HepG2 (cell line): ENCODE data around the gene UVSSA. TPM values are rescaled to one million over a fixed set of nuclear protein-coding genes. Genes with fewer than 3 reads are reported as not detected.

Experiments
- ATF4 ChIP-seq, 2 experiments: fragments of 450-650 bp in 1 of 2; sonication (generic) in 1 of 2; formaldehyde crosslinking; IDR thresholded peaks; 2 replicates each; pipeline versions ENCODE4 v1.5.0 to v1.8.0; 2020 to 2022; ENCODE audit warnings: mild to moderate bottlenecking in 1 of 2, missing genetic modification reagents in 1 of 2
- E2F2 ChIP-seq: sonication (generic); formaldehyde crosslinking; IDR thresholded peaks from 2 replicates; pipeline ENCODE4 v1.4.0; 2020; ENCODE audit warnings: missing genetic modification reagents, borderline replicate concordance
- HMGXB4 ChIP-seq, 2 experiments: sonication (generic) in 1 of 2; formaldehyde crosslinking in 1 of 2; IDR thresholded peaks; 2 replicates each; pipeline versions ENCODE4 v1.4.0 to v1.6.1; 2018 to 2020; ENCODE audit warnings: missing genetic modification reagents in 2 of 2, borderline replicate concordance in 1 of 2, low read depth in 1 of 2, mild to moderate bottlenecking in 1 of 2, missing biosample characterization in 1 of 2
- KAT8 ChIP-seq: IDR thresholded peaks from 2 replicates; pipeline ENCODE4 v1.6.1; 2016; ENCODE audit warnings: missing genetic modification reagents, missing compliant biosample characterization
- KLF6 ChIP-seq: IDR thresholded peaks from 2 replicates; pipeline ENCODE4 v1.8.0; 2016; ENCODE audit warnings: missing biosample characterization, missing genetic modification reagents
- KMT2B ChIP-seq: IDR thresholded peaks from 2 replicates; pipeline ENCODE4 v1.6.1; 2016; ENCODE audit warnings: missing genetic modification reagents, missing compliant biosample characterization
- MAZ ChIP-seq, 2 experiments: sonication (generic) in 1 of 2; formaldehyde crosslinking in 1 of 2; IDR thresholded peaks; 2 replicates each; pipeline versions ENCODE4 v1.5.0 to v1.6.1; 2012 to 2020; ENCODE audit warnings: low read depth in 2 of 2, mild to moderate bottlenecking in 2 of 2, borderline replicate concordance in 1 of 2, improper control_type of control experiment in 1 of 2, low read length in 1 of 2, missing genetic modification reagents in 1 of 2, moderate library complexity in 1 of 2
- SMAD9 ChIP-seq: sonication (generic); formaldehyde crosslinking; IDR thresholded peaks from 2 replicates; pipeline ENCODE4 v1.5.1; 2020; ENCODE audit warnings: mild to moderate bottlenecking, missing genetic modification reagents
- SMC3 ChIP-seq: IDR thresholded peaks from 2 replicates; pipeline ENCODE4 v1.6.1; 2011; ENCODE audit warnings: low read length, improper control_type of control experiment
- ZFAT ChIP-seq: sonication (generic); formaldehyde crosslinking; conservative IDR thresholded peaks from 2 replicates; pipeline ENCODE4 v1.8.1; 2023; ENCODE audit warnings: missing genetic modification reagents, inconsistent platforms
- ZKSCAN8 ChIP-seq: IDR thresholded peaks from 2 replicates; pipeline ENCODE4 v1.6.1; 2016; ENCODE audit warnings: borderline replicate concordance, missing genetic modification reagents, missing compliant biosample characterization
- polyA plus RNA-seq, 8 experiments: library from polyadenylated mRNA; depleted of rRNA in 3 of 8; stranded (reverse) in 7 of 8; unstranded in 1 of 8; fragments of >200 nt; fragmentation: Illumina TruSeq in 4 of 8; extraction: Trizol in 4 of 8; gene quantifications; 2 replicates each; pipeline versions ENCODE4 v1.2.1 to v1.2.3, GENCODE V29; 2011 to 2016; ENCODE audit warnings: low read depth in 4 of 8, missing spikeins in 1 of 8, mixed read lengths in 1 of 8; ENCODE audit not compliant: insufficient read depth in 1 of 8
- total RNA-seq, 5 experiments: library from RNA; depleted of rRNA; stranded (reverse); fragments of >200 nt; fragmentation: Illumina TruSeq; extraction: Trizol; gene quantifications; 2 replicates each; pipeline ENCODE4 v1.2.3, GENCODE V29; 2016; ENCODE audit warnings: low read depth in 1 of 5
- TF ChIP-seq, protein P1 (sequence below): sonication (generic); formaldehyde crosslinking; conservative IDR thresholded peaks from 2 replicates; pipeline ENCODE4 v1.5.0; 2020; ENCODE audit warnings: missing genetic modification reagents
- TF ChIP-seq, protein P2 (sequence below): sonication (generic); formaldehyde crosslinking; IDR thresholded peaks from 2 replicates; pipeline ENCODE4 v1.4.0; 2020; ENCODE audit warnings: missing genetic modification reagents, borderline replicate concordance
- TF ChIP-seq, protein P3 (sequence below): sonication (generic); formaldehyde crosslinking; IDR thresholded peaks from 2 replicates; pipeline ENCODE4 v1.5.1; 2020; ENCODE audit warnings: mild to moderate bottlenecking, moderate library complexity, missing genetic modification reagents
- TF ChIP-seq, protein P4 (sequence below): sonication (generic); formaldehyde crosslinking; IDR thresholded peaks from 2 replicates; pipeline ENCODE4 v1.4.0; 2020; ENCODE audit warnings: low read depth, mild to moderate bottlenecking, missing genetic modification reagents

The UVSSA gene
- total and polyA plus RNA-seq, 2 of the 13 experiments (the other 11 are each of a cell fraction or from before 2014, with no cell fraction given) = 4.6 to 8.4 TPM

DNA sequence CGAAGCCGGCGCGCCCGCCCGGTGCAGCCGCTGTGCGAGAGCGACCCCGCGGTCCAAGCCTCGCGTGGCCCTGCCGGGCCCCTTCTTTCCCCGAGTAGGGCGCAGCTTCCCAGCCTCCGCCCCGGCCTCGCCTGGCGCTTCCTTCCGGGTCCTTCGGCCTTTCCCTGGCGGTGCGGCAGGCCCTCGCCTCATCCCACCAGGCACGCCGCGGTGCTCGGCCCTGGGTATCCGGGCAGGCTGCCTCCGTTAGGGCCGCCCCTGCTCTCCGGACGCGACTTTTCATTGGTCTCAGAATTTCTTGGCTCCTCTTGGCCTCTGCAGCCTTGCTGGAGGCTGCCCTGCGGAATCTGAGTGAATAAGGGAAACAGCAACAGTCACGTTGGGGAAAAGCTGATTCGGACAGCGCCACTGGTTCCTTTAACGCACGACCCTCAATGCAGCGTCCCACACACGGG is 429 bp downstream of the UVSSA start (continued):
- TF ChIP-seq SMC3 (no peak), ZFAT (CRISPR knock-in tag) (no peak), HMGXB4 (CRISPR knock-in tag; IDR thresholded peaks at IDR 0.05; ENCODE audit: borderline replicate concordance in 1 of 2, low read depth in 1 of 2) (peak in 1 of 2 experiments; percentile 31; a peak in 1 of 4 replicates), ATF4 (CRISPR knock-in tag; IDR thresholded peaks at IDR 0.05) (no peak), MAZ (IDR thresholded peaks at IDR 0.05; ENCODE audit: borderline replicate concordance, low read depth, low read length) (no peak), MAZ (CRISPR knock-in tag; IDR thresholded peaks at IDR 0.05; ENCODE audit: low read depth) (no peak), SMAD9 (CRISPR knock-in tag) (no peak), ZKSCAN8 (CRISPR knock-in tag) (no peak), KMT2B (CRISPR knock-in tag) (no peak), KAT8 (CRISPR knock-in tag) (0 out of 2 replicates have a peak, but pooled peaks have one; percentile 1), KLF6 (CRISPR knock-in tag) (0 out of 2 replicates have a peak, but pooled peaks have one; percentile 57), E2F2 (CRISPR knock-in tag) (no peak)
- TF ChIP-seq, protein P1, sequence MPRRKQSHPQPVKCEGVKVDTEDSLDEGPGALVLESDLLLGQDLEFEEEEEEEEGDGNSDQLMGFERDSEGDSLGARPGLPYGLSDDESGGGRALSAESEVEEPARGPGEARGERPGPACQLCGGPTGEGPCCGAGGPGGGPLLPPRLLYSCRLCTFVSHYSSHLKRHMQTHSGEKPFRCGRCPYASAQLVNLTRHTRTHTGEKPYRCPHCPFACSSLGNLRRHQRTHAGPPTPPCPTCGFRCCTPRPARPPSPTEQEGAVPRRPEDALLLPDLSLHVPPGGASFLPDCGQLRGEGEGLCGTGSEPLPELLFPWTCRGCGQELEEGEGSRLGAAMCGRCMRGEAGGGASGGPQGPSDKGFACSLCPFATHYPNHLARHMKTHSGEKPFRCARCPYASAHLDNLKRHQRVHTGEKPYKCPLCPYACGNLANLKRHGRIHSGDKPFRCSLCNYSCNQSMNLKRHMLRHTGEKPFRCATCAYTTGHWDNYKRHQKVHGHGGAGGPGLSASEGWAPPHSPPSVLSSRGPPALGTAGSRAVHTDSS = no peak
- TF ChIP-seq, protein P2, sequence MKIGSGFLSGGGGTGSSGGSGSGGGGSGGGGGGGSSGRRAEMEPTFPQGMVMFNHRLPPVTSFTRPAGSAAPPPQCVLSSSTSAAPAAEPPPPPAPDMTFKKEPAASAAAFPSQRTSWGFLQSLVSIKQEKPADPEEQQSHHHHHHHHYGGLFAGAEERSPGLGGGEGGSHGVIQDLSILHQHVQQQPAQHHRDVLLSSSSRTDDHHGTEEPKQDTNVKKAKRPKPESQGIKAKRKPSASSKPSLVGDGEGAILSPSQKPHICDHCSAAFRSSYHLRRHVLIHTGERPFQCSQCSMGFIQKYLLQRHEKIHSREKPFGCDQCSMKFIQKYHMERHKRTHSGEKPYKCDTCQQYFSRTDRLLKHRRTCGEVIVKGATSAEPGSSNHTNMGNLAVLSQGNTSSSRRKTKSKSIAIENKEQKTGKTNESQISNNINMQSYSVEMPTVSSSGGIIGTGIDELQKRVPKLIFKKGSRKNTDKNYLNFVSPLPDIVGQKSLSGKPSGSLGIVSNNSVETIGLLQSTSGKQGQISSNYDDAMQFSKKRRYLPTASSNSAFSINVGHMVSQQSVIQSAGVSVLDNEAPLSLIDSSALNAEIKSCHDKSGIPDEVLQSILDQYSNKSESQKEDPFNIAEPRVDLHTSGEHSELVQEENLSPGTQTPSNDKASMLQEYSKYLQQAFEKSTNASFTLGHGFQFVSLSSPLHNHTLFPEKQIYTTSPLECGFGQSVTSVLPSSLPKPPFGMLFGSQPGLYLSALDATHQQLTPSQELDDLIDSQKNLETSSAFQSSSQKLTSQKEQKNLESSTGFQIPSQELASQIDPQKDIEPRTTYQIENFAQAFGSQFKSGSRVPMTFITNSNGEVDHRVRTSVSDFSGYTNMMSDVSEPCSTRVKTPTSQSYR (CRISPR knock-in tag) = 0 out of 2 replicates have a peak, but pooled peaks have one; percentile 20
- TF ChIP-seq, protein P3, sequence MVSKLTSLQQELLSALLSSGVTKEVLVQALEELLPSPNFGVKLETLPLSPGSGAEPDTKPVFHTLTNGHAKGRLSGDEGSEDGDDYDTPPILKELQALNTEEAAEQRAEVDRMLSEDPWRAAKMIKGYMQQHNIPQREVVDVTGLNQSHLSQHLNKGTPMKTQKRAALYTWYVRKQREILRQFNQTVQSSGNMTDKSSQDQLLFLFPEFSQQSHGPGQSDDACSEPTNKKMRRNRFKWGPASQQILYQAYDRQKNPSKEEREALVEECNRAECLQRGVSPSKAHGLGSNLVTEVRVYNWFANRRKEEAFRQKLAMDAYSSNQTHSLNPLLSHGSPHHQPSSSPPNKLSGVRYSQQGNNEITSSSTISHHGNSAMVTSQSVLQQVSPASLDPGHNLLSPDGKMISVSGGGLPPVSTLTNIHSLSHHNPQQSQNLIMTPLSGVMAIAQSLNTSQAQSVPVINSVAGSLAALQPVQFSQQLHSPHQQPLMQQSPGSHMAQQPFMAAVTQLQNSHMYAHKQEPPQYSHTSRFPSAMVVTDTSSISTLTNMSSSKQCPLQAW (CRISPR knock-in tag) = peak; percentile 55; the same call in 1 of the 2 replicates
- TF ChIP-seq, protein P4, sequence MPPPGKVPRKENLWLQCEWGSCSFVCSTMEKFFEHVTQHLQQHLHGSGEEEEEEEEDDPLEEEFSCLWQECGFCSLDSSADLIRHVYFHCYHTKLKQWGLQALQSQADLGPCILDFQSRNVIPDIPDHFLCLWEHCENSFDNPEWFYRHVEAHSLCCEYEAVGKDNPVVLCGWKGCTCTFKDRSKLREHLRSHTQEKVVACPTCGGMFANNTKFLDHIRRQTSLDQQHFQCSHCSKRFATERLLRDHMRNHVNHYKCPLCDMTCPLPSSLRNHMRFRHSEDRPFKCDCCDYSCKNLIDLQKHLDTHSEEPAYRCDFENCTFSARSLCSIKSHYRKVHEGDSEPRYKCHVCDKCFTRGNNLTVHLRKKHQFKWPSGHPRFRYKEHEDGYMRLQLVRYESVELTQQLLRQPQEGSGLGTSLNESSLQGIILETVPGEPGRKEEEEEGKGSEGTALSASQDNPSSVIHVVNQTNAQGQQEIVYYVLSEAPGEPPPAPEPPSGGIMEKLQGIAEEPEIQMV (CRISPR knock-in tag) = no peak
